ENCODE measurements around the gene HS6ST1. TPM values are rescaled to one million over a fixed set of nuclear protein-coding genes. Genes with fewer than 3 reads are reported as not detected.
A peak's percentile ranks its signal among the peaks of the same experiment; 100 is the strongest.

Gene HS6ST1
- total RNA-seq, 1 donor from 2014 or later, result 141 TPM

GRCh38 chr2:128347171-128347558 lies 28.5 kb upstream of the HS6ST1 start:
- Mint-ChIP-seq H3K27ac (peak overlapping the region; percentile 93), H3K4me1 (peaks cover 23% of the 10 kb centered on the region), H3K9me3 (peaks cover 34% of the 10 kb centered on the region), H3K36me3 (peaks cover 17% of the 10 kb centered on the region), H3K27me3 (ENCODE audit: low read depth) (no peaks in the 10 kb centered on the region), H3K4me3 (no peak overlapping the region)
- TF ChIP-seq, protein P1, sequence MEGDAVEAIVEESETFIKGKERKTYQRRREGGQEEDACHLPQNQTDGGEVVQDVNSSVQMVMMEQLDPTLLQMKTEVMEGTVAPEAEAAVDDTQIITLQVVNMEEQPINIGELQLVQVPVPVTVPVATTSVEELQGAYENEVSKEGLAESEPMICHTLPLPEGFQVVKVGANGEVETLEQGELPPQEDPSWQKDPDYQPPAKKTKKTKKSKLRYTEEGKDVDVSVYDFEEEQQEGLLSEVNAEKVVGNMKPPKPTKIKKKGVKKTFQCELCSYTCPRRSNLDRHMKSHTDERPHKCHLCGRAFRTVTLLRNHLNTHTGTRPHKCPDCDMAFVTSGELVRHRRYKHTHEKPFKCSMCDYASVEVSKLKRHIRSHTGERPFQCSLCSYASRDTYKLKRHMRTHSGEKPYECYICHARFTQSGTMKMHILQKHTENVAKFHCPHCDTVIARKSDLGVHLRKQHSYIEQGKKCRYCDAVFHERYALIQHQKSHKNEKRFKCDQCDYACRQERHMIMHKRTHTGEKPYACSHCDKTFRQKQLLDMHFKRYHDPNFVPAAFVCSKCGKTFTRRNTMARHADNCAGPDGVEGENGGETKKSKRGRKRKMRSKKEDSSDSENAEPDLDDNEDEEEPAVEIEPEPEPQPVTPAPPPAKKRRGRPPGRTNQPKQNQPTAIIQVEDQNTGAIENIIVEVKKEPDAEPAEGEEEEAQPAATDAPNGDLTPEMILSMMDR (IDR thresholded peaks at IDR 0.05; ENCODE audit: unreplicated experiment), result no peak
- no peak for DNase-seq (ENCODE audit: low spot score in 2 of 2, unreplicated experiment in 2 of 2)

- no peak for DNase-seq (ENCODE audit: low spot score in 2 of 2, unreplicated experiment in 2 of 2)
- Mint-ChIP-seq H3K27me3 (ENCODE audit: low read depth) (no peaks in the 10 kb centered on the region), H3K36me3 (peaks cover 14% of the 10 kb centered on the region), H3K9me3 (peaks cover 36% of the 10 kb centered on the region), H3K4me3 (no peak overlapping the region), H3K4me1 (peaks cover 23% of the 10 kb centered on the region), H3K27ac (peak overlapping the region; percentile 53)
- TF ChIP-seq, protein P1 (IDR thresholded peaks at IDR 0.05; ENCODE audit: unreplicated experiment), result no peak
Observed at GRCh38 chr2:128346291-128347170, 27.9 kb upstream of the HS6ST1 start.

- Mint-ChIP-seq H3K27ac (no peak overlapping the region), H3K27me3 (ENCODE audit: low read depth) (no peaks in the 10 kb centered on the region), H3K9me3 (peaks cover 31% of the 10 kb centered on the region)
Observed at GRCh38 chr2:128345436-128346165, 26.9 kb upstream of the HS6ST1 start.

GRCh38 chr2:128344101-128344500 lies 25.4 kb upstream of the HS6ST1 start:
- H3K4me3 Mint-ChIP-seq, result no peak overlapping the region
- DNase-seq (ENCODE audit: low spot score in 2 of 2, unreplicated experiment in 2 of 2), result no peak
- TF ChIP-seq, protein P1 (IDR thresholded peaks at IDR 0.05; ENCODE audit: unreplicated experiment), result no peak
- peaks cover 6% of the 10 kb centered on the region for H3K36me3 Mint-ChIP-seq
- no peak overlapping the region for H3K27ac Mint-ChIP-seq
- H3K4me1 Mint-ChIP-seq, result peaks cover 20% of the 10 kb centered on the region
- no peaks in the 10 kb centered on the region for H3K27me3 Mint-ChIP-seq (ENCODE audit: low read depth)
- peaks cover 29% of the 10 kb centered on the region for H3K9me3 Mint-ChIP-seq

More at GRCh38 chr2:128345436-128346165, 26.9 kb upstream of the HS6ST1 start:
- DNase-seq (ENCODE audit: low spot score in 2 of 2, unreplicated experiment in 2 of 2), result no peak
- H3K4me3 Mint-ChIP-seq, result no peak overlapping the region
- TF ChIP-seq, protein P1 (IDR thresholded peaks at IDR 0.05; ENCODE audit: unreplicated experiment), result no peak
- H3K4me1 Mint-ChIP-seq, result peaks cover 23% of the 10 kb centered on the region
- H3K36me3 Mint-ChIP-seq, result peaks cover 4% of the 10 kb centered on the region

DNA sequence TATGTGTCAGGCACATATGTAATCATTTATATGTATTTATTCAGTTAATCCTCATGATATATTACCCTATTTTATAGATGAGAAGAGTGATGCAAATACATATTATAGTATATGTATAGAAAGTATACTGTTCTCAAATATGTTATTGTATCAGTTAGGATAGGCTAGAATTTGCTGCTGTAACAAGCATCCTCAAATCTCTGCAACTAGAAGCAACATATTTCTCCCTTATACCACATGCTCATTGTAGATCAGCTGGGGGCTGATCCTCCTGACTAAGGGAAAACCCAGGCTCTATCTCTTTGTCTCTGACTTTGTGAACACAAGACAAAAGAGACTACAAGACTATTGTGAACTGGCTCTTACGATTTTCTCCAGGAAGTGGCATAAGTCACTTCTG lies 24.8 kb upstream of the HS6ST1 start:
- DNase-seq (ENCODE audit: low spot score in 2 of 2, unreplicated experiment in 2 of 2), result no peak
- no peak overlapping the region for H3K4me3 Mint-ChIP-seq
- peaks cover 6% of the 10 kb centered on the region for H3K36me3 Mint-ChIP-seq
- H3K4me1 Mint-ChIP-seq, result peaks cover 15% of the 10 kb centered on the region
- TF ChIP-seq, protein P1 (IDR thresholded peaks at IDR 0.05; ENCODE audit: unreplicated experiment), result no peak
- H3K9me3 Mint-ChIP-seq, result peaks cover 31% of the 10 kb centered on the region
- H3K27ac Mint-ChIP-seq, result no peak overlapping the region
- H3K27me3 Mint-ChIP-seq (ENCODE audit: low read depth), result no peaks in the 10 kb centered on the region

Measured in mesothelial cell of epicardium (in vitro differentiated cells).